Panc1 (cell line): ENCODE measurements around the gene DCAKD. TPM values are rescaled to one million over a fixed set of nuclear protein-coding genes. Genes with fewer than 3 reads are reported as not detected.

Source experiments
- ATAC-seq: fragments of 200-7000 bp; cut with Tn5 transposase; 2 replicates; pipeline ENCODE4 v1.9.1; 2020; ENCODE audit warnings: mild to moderate bottlenecking, moderate library complexity
- BruUV-seq: library from RNA; stranded (reverse); fragments of 400-500 nt; replicated peaks from 2 replicates; lab custom pipeline; 2021; lab: Mats Ljungman, UMichigan
- CTCF ChIA-PET: fragments of 300-600 bp; sonication (Branson Sonifier 250); formaldehyde crosslinking; loops from one replicate; lab custom pipeline; 2022; ENCODE audit warnings: antibody characterized with exemption; lab: Charles Lee
- POLR2A ChIA-PET: fragments of 300-600 bp; sonication (Branson Sonifier 250); formaldehyde crosslinking; loops from one replicate; lab custom pipeline; 2022; ENCODE audit warnings: antibody characterized with exemption; lab: Charles Lee
- DNase-seq: peaks from one replicate; pipeline ENCODE4 v3.0.0-alpha.2; 2010; ENCODE audit warnings: low read depth, low spot score
- H3K27ac ChIP-seq: 2 replicates; pipeline ENCODE4 v1.5.1; 2011; ENCODE audit warnings: mild to moderate bottlenecking, low read length, inconsistent platforms
- H3K27me3 ChIP-seq: fragments of 200-500 bp; sonication (Bioruptor generic); 2 replicates; pipeline ENCODE4 v1.6.0; 2014; ENCODE audit warnings: low read length, inconsistent platforms; ENCODE audit not compliant: control insufficient read depth, insufficient read depth
- H3K36me3 ChIP-seq: fragments of 200-500 bp; sonication (Bioruptor generic); 2 replicates; pipeline ENCODE4 v1.5.1; 2014; ENCODE audit warnings: inconsistent platforms, mild to moderate bottlenecking, low read length, moderate library complexity; ENCODE audit not compliant: control insufficient read depth, insufficient read depth
- H3K4me1 ChIP-seq: 2 replicates; pipeline ENCODE4 v1.5.1; 2011; ENCODE audit warnings: inconsistent platforms, mild to moderate bottlenecking, low read length, moderate library complexity; ENCODE audit not compliant: control insufficient read depth, insufficient read depth
- H3K4me3 ChIP-seq, 2 experiments: 2 replicates each; pipeline ENCODE4 v1.5.1; 2011 to 2012; ENCODE audit warnings: low read depth in 2 of 2, low read length in 2 of 2, mild to moderate bottlenecking in 2 of 2, inconsistent platforms in 1 of 2, moderate library complexity in 1 of 2
- H3K9me3 ChIP-seq: fragments of 200-500 bp; sonication (Bioruptor generic); 2 replicates; pipeline ENCODE4 v1.5.1; 2014; ENCODE audit warnings: low read depth, mild to moderate bottlenecking, inconsistent platforms, low read length, moderate library complexity; ENCODE audit not compliant: control insufficient read depth, insufficient read depth
- CTCF ChIP-seq: fragments of 450-650 bp; IDR thresholded peaks from 2 replicates; pipeline ENCODE4 v1.5.1; 2017; ENCODE audit warnings: mild to moderate bottlenecking
- POLR2AphosphoS5 ChIP-seq: IDR thresholded peaks from 2 replicates; pipeline ENCODE4 v1.6.1; 2012; ENCODE audit warnings: mild to moderate bottlenecking, low read depth, low read length, moderate library complexity
- REST ChIP-seq, 2 experiments: IDR thresholded peaks; 2 replicates each; pipeline ENCODE4 v1.6.1; 2011 to 2012; ENCODE audit warnings: low read depth in 2 of 2, control low read depth in 1 of 2, low read length in 1 of 2, mild to moderate bottlenecking in 1 of 2, moderate library complexity in 1 of 2; ENCODE audit not compliant: insufficient read depth in 1 of 2
- SIN3A ChIP-seq: IDR thresholded peaks from 2 replicates; pipeline ENCODE4 v1.6.1; 2012; ENCODE audit warnings: low read depth, mild to moderate bottlenecking, low read length, moderate library complexity, borderline replicate concordance; ENCODE audit not compliant: insufficient read depth
- TCF7L2 ChIP-seq: IDR thresholded peaks from 2 replicates; pipeline ENCODE4 v1.6.1; 2011; ENCODE audit warnings: mild to moderate bottlenecking, low read depth, low read length, inconsistent platforms
- in situ Hi-C: cut with HindIII; loops from 2 replicates; pipeline ENCODE4 v1.10.0; 2016; ENCODE audit warnings: low sequenced_read_pairs, low pct_unique_long_range_greater_than_20kb
- intact Hi-C: fragments of 100-400 bp; cut with micrococcal nuclease; formaldehyde crosslinking; loops from one replicate; pipeline ENCODE4 v1.10.0; 2022; ENCODE audit not compliant: unreplicated experiment
- total RNA-seq: library from RNA; stranded (reverse); gene quantifications from one replicate; pipeline ENCODE4 v1.2.1, GENCODE V29; 2021; ENCODE audit not compliant: unreplicated experiment

DCAKD gene
- total RNA-seq, 1 experiment from 2014 or later = 24.3 TPM

- Histone ChIP-seq H3K4me3 (no peak overlapping the region), H3K27me3 (no peaks in the 10 kb centered on the region), H3K9me3 (no peaks in the 10 kb centered on the region), H3K4me1 (no peaks in the 10 kb centered on the region), H3K36me3 (no peaks in the 10 kb centered on the region), H3K27ac (no peak overlapping the region)
- TF ChIP-seq TCF7L2 (no peak), CTCF (no peak), REST (IDR thresholded peaks at IDR 0.05; ENCODE audit: insufficient read depth in 1 of 2, low read depth in 2 of 2, low read length in 1 of 2) (no peak), POLR2AphosphoS5 (no peak), SIN3A (no peak)
- POLR2A ChIA-PET = interaction anchor here (0.6 kb wide), 1 partner anchor 168 kb away, joined by 6 read pairs; no protein-coding TSS in a partner anchor
- ATAC-seq (no peak), DNase-seq (no peak)
- CTCF ChIA-PET = no interaction called here
- intact Hi-C loops (no loop called here), in situ Hi-C loops (no loop called here)
- BruUV-seq = no TSS peak
These were observed 22.3 kb downstream of the DCAKD start for GRCh38 chr17:45029096-45029495.

- intact Hi-C loops (loop anchor here (1.0 kb wide), 1 partner anchor 102 kb away; no protein-coding TSS in a partner anchor), in situ Hi-C loops (no loop called here)
- TF ChIP-seq CTCF (no peak), TCF7L2 (no peak), SIN3A (no peak), POLR2AphosphoS5 (no peak), REST (IDR thresholded peaks at IDR 0.05; ENCODE audit: insufficient read depth in 1 of 2, low read depth in 2 of 2, low read length in 1 of 2) (no peak)
- BruUV-seq = no TSS peak
- Histone ChIP-seq H3K27me3 (no peaks in the 10 kb centered on the region), H3K27ac (no peak overlapping the region), H3K4me1 (peaks cover 17% of the 10 kb centered on the region), H3K36me3 (no peaks in the 10 kb centered on the region), H3K9me3 (no peaks in the 10 kb centered on the region), H3K4me3 (no peak overlapping the region)
- DNase-seq (no peak), ATAC-seq (no peak)
- ChIA-PET CTCF (interaction anchor here (0.5 to 3.5 kb wide), 5 partner anchors 12 to 120 kb away, joined by 3 to 15 read pairs (median 3); no protein-coding TSS in a partner anchor), POLR2A (no interaction called here)
These were observed 28.6 kb downstream of the DCAKD start for GRCh38 chr17:45022655-45023339.
